A204.1 (cell line): ENCODE measurements around the gene GNAT1.
"Not testable (repeated sequence)": the region's sequence is repeated elsewhere in the genome, so short reads cannot be mapped to it uniquely, and the experiment has no call there.

Source experiments
- FAIRE-seq: peaks from 2 replicates; lab custom pipeline; 2012; peaks lifted over from hg19 to GRCh38; lab: Jason Lieb, UNC

Gene GNAT1

DNA sequence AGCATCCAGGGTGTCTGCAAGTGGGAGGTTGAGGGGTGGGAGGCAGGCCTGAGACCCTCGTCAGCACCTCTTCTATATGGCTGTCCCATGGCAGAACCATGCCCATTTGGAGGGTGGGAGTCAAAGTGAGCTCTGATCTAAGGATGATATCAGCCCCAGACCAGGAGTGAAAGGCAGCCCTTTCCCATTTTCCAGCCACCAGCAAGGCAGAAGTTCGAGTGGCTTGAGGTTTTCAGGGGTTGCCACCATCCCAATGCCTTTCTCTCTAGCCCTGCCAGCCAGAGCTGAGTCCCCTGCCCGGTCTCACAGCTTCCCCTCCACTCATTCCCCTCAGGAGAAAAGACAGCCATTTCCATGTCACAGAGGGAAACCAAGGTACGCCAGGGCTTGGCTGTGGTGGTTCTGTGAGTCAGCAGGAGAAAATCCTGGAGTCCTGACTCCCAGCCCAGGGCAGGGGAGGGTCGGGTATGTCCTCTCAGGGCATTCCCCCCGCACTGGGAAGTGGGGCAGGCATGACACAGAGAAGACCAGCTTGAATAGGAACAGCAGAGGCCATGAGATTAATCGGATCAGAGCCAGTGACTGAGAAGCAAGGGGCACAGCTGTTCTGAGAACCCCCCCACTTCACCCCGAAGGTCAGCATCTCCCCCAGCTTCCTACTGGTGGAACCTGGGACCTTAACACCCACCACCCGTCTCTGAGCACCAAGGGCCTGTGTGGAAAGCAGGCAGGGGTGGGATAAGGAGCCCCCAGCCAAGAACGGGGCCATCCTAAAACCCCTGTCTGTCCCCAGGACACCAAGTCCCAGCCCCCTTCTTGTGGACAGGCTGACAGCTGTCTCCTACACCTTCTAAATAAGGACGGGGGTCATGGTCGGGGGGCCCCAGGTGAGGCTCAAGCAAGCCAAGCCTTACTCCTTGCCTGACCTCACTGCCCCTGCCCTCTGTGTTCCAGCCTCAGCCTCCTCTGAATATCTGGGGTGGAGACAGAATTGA is 12.7 kb downstream of the GNAT1 start:
- FAIRE-seq: no peak

DNA sequence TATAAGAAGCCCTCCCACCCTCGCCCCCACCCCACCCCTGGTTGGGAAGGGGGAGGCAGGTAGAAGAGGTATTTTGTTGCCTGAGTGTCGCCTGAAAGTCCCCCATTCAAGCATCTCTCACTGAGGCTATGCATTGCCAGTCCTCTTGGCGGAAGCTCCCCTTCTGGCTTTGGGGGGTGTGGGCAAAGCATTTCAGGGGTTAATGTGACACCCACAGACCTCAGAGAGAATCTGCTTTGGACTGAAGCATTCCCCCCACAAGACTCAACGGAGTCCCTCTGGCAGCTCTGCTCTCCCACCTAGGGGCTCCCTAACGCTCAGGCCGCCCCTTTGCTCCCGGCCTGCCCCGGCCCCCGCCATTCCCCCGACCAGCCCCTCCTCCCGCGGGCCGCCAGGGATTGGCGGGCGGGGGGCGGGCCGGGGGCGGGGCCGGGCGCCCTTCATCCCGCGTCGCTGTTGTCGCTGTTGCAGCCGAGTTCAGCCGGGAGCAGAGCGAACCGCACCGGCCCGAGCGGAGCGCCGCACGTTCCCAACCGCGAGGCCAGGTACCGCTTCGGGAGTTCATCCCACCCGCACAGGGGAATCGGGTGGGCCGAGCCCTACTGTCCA is 13.5 kb downstream of the GNAT1 start, which contains the start of gene SLC38A3:
TSS of gene SLC38A3 (plus strand) at position 468 of the 609 bp plus-strand sequence. CDS start 8,929 bp downstream, outside the sequence.
- FAIRE-seq: no peak

DNA sequence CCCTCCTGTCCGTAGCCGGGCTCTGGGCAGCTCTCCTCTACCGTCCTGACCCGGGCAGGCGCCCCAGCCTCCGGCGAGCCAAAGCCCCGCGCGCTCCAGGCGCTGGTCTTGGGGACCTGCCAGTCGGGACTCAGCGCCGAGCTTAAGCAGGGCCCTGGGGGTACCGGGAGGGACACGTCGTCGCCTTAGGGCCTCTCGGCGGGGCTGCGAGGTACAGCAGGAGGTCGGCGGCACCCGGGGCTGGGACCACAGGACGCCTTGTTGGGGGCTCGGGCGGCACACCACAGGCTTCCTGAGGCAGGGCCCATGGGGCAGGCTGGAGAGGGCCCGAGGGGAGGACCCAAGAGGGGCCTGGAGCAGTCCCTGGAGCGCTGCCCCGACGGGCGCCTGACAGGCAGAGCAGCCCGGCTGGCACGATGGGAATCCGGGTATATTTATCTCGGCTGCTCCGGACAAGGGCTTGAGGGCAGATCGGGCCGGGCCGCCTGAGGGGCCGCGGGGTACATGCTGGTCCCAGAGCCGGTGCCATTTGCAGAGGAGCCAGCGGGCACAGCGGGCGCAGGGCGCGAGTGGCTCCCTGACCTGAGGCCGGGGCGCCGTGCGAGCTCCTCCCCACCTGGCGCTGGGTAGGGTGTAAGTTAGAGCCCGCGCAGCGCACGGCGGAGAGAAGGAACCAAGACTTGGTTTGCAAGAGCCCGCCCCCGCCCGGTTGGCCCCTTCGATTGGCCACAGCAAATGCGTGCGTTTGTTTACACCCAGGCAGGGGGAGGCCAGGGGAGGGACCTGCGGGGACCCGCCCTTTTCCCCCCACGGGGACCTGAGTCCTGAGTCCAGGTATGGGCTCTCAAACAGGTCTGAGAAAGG is 14.2 kb downstream of the GNAT1 start:
- no peak for FAIRE-seq

DNA sequence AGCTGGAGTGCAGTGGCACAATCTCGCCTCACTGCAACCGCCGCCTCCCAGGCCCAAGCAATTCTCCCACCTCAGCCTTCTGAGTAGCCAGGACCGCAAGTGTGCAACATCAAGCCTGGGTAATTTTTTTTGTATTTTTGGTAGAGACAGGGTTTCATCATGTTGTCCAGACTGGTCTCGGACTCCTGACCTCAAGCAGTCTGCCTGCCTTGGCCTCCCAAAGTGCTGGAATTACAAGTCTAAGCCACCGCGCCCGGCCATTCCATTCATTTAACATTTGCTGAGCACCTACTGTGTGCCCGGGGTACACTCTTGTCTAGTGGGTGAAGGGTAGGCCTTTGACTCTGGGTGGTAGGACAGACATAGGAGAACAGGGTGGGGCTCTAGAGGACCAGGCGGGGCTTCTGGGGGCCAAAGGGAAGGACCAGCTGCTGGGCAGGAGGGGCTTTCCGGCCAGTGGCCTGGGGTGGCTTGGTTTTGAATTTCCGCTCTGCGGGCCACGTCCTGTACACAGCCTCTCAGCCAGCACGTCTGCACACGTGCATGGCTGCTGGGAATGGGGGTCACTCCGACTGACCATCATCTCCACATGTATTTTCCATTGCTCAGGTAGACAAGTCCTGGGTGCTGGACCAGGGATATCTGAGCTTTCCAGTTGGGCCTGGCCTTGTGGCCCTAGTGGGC is 16.1 kb downstream of the GNAT1 start:
- FAIRE-seq: no peak

DNA sequence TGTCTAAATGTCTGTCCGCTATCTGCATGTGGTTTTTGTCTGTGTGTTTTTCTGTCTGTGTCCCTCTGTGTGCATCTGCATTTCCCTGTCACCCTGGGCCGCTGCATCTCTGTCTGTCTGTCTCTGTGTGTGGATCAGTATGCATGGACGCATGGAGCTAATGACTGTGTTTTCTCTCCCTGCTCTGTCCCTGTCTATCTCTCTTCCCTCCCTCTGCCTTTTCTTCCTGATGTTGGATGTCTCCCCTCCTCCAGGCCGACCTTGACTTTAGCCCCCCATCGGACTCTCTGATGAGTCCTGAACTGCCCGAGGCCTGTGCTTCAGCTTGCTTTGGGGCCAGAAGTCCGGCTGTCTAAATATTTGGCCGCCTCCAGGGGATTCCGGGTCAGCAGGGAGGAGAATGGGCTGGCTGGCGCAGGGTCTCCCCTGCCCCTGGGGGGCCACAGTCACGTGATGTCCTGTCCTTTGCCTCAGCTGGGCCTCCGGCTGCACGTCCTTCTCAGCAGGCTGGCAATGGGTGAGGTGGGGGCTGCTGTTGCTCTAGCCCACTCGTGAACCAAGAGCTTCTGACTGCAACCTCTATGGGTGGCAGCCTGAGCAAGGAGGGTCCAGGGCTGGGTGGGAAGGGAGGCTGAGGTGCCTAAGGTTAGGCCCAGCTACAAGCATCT is 17.4 kb downstream of the GNAT1 start:
- no peak for FAIRE-seq

DNA sequence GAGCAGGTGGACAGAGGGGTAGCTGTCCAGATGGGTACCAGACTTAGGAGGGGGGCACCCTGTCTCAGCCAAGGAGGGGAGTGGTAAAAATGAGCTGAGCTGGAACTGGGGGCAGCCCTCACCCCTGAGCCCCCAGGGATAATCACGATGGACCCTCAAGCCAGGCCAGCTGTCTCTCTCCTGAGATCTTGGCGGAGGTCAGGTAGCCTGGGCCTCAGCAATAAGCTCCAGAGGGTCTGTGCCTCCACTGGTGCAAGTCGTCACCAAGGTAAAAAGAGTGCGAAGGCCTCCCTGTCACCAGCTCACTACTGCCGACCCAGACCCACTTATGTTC is 18.7 kb downstream of the GNAT1 start:
- FAIRE-seq: no peak

DNA sequence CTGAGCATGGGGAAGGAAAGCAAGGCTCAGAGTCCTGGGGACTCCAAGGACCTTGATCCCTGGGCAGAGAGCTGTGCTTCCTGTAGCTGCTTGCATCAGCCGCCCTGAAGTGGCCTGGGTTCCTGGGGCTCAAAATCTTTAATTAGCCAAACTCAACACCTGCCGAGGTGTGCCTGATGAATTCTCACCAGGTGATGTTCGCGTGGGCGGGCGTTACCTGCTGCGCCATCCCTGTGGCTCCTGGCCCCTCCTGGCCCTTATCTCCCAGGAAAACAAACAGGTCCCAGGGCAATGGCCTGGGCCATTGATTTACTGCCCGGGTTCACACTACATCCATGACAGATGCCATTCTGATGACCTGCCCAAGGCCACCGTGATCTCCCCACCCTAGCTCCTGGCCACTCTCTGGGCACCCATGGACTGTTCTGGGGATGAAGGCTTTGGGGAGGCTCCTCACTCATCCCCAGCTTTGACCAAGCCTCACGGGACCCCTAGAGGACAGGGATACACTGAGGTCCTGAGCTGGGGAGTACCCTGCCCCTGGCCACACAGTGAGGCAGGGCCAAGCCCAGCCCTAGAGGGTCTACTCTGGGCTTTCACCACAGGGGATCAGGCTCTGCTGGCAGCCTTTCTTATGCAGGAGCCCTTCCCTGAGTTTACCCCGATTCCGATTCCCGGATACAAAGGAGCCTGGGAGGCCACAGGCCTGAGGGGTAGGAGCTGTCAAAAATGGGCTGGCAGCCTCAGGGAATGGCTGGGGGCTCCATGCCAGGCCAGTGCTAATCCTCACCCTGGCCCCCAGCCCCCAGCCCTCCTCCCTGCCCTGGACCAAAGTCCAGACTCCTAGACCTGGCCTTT is 19.3 kb downstream of the GNAT1 start:
- FAIRE-seq: no peak

DNA sequence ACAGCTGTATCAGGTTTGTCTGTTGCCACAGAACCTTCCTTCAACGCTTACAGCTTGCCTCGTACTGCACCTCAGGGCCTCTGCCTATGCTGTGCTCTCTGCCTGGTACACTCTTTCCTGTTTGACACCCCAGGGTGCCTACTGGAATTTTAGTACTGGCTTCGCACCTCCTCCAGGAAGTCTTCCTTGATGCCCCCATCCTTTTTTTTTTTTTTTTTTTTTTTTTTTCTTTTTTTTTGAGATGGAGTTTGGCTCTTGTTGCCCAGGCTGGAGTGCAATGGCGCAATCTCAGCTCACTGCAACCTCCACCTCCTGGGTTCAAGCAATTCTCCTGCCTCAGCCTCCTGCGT is 19.9 kb downstream of the GNAT1 start:
- FAIRE-seq: not testable (repeated sequence)

DNA sequence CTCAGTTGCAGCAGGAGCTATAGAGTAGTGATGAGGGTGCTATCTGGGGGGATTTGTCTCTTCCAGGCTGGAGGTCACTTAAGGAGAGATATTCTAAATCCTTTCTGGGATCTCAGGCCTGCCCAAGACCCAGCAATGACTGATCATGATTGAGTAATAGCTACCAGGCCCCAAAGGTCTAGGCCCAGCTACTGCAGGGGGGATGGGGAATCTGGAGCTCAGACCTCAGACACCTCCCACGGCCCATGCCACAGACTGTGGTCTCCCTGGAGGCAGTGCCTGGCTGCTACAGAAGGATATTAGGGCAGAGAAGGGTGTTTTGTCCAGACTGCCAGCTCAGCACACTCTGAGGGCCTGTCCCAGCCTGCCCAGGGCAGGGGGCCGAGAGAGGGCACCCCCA is 20.5 kb downstream of the GNAT1 start:
- FAIRE-seq: no peak

DNA sequence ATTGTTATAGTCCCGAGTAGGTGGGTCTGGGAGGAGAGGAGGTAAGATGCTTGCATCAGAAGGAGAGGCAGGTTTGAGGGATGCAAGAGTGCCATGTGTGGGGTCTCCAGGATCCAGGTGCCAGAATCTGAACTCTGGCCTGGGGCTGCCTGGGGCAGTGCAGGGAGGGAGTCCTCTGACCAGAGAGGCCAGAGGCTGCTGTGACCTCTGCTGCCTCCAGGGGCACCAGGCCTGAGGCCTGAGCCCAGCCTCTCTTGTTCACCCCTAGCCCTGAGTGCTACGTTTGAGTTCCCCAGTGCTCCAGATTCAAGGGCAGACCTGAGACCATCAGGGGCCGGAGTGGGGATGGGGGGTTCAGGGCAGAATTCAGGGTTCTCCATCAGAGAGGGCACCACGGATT is 21.1 kb downstream of the GNAT1 start:
- FAIRE-seq: no peak

DNA sequence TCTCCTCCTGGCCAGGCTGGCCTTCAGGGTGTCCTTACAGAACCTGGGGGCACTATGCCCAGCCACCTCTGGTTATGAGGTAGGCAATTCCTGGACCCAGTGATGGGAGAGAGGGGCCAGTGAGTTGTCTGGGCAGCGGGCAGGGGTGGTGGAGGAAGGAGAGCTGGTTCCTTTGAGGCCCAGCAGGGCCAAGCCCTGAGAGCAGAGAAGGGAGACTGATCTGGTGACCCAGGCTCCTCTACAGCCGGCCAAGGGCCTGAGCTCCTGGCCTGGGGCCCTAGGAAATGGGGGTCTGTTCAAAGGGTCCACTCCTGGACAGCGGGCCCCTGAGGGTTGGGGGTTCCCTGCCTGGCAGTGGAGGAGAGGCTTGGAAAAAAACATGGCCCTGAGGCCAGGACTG is 21.6 kb downstream of the GNAT1 start:
- FAIRE-seq: no peak

DNA sequence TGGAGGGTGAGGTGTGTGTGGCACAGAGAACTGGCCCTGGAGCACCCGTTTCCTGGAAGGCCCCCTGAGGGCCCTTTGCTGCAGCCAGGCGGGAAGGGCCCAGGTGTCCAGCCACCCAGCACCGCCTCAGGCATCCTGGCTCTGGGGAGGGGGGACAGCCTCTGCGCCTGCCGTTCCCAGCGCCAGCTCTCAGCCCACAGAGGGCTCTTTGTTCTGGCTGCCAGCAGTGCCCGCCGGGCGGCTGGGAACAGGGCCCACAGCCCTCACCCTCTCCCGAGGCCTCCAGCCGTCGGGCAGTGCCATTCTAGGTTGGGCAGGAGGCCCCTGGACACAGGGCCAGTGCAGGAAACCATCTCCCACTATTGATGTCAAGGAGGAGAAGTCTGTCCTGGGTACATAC is 22.0 kb downstream of the GNAT1 start:
- FAIRE-seq: no peak

DNA sequence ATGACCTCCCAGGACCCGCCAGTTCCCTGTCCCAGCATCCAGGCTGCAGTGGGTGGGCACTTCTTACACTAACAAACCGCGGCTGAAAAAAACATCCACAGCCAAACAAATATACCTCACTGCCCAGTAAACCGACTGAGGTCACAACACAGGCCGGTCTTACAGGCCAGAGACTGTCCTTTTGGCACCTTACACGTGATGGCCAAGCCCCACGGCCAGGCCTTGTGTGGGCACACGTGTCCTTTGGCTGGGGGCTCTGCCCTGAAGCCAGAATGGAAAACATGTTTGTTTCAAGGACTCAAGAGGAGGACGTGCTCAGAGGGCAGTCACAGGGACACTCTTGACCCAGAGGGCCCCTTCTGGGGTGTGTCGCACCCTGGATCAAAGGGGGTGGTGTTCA is 23.4 kb downstream of the GNAT1 start:
- no peak for FAIRE-seq

DNA sequence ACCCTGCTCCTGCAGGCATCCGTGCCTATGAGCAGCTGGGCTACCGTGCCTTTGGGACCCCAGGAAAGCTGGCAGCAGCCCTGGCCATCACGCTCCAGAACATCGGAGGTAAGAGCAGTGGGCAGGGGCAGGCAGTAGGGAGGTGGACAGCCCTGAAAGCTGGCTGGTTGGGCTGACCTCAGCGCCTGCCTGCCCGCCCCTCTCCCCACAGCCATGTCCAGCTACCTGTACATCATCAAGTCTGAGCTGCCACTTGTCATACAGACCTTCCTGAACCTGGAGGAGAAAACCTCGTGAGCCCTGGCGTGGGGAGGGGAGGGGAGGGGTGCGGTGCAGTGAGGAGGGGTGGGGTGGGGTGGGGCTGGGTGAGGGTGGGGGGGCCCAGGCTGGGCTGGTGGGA is 24.1 kb downstream of the GNAT1 start:
- FAIRE-seq: no peak

DNA sequence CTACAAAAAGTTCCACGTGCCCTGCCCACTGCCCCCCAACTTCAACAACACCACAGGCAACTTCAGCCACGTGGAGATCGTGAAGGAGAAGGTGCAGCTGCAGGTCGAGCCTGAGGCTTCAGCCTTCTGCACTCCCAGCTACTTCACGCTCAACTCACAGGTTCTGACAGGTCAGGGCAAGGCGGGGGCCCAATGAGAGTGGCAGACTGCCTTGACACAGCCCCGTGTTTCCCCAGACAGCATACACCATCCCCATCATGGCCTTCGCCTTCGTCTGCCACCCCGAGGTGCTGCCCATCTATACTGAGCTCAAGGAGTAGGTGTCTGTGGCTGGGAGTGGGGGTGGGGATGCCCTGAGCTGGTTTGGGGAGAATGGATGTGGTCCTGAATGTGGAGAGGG is 26.3 kb downstream of the GNAT1 start:
- no peak for FAIRE-seq

DNA sequence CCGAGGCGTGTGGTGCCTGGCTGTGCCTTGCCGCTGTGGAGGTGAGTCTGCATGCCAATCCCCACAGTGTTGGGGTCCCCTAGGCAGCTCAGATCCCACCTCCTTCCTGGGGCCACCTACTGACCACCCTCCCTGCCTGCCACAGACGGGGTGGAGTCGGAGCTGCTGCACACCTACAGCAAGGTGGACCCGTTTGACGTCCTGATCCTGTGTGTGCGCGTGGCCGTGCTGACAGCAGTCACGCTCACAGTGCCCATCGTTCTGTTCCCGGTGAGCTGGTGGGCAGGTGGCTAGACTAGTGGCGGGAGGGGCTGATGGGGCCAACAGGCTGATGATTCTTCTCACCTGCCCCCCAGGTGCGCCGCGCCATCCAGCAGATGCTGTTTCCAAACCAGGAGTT is 27.0 kb downstream of the GNAT1 start:
- FAIRE-seq: no peak

DNA sequence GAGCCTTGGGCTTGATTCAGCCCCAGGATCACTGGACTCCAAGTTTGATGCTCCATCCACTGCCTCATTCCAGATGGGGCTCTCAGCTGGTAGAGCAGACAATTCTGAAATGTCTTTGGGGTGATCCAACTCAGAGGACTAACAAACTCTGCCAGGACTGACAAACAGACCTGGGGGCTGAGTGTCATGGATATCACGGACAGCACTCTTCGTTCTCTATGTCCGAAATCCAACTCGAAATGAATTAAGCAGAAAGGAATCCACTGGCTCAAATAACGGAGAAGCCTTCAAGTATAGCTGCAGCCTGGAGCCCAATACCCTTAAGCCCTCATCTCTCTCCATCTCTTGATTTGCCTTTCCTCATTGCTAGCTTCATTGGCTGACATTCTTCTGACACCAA is 27.9 kb downstream of the GNAT1 start:
- no peak for FAIRE-seq

DNA sequence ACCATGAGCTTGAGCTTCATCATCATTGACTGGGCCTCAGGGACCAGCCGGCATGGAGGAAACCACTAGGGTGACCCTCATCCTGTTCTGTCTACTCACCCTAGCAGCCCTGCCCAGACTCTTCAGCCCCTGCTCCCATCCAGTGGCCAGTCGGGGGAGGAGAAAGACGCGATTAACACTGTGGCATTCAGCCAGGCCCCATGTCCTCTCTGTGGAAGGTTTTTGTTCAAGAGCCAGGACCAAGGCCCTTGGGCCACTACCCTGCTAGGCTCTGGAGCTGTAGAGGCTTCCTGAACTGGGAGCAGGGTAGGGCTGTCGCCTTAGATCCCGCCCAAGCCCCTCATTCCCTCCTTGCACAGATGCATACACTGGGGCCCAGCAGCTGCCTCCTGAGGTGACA is 28.7 kb downstream of the GNAT1 start:
- FAIRE-seq: no peak

DNA sequence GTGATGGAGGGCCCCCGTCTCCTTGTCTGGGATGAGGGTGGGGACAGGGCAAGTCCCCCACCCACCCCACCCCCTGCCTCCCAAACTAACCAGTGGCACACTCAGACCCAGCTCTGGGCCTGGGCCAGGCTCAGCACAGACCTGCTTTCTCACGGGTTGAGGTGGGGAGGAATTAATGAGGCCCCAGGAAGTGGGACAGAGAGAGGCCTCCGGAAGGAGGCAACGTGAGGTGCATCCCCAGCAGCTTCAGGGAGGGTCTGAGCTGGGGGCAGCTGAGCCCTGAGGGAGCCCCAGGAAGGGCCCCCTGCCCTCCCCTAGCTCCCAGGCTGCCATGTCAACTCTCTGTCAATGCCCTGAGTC is 29.6 kb downstream of the GNAT1 start:
- no peak for FAIRE-seq

DNA sequence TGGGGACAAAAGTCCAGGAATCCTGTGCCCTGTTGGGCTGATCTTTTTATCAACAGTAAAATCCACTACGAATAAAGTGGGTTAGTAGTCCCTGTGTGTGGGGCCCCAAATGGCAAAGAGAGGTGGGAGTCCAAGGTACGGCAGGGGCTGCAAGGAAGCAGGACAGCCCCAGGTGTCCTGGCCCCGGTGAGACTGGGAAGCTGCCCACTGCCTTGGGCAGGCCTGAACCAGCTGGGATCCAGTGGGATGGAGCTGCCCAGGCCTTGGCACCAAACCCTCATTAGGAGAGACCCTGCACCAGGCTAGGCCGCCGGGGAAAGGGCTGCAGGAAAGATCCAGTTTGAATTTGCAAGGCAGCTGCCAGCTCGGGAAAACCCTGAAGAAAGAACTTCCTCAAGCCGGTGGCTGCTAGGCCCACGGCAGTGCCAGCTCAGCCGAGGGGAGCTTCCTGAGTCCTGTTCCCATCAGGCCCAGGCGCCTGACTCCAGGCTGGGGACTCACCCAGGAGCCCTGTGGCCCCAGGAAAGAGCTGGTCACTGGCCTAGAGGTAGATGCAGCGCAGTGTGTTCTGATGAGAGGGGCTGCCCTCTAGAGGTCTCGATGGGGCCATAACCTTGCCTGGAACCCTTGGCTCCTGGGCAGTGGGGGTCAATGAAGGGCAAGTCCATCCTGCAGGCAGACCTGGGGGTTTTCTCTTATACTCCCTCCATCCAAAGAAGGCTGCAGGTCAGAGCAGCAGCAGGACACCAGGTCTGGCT is 30.2 kb downstream of the GNAT1 start:
- FAIRE-seq: no peak
